Nephron progenitor cell (in vitro differentiated cells): ENCODE measurements around the gene NDUFB11.

Experiments
- DNase-seq: peaks from one replicate; pipeline ENCODE4 v3.0.0; 2021
- H3K27ac Mint-ChIP-seq: 2 replicates; pipeline ENCODE4 v1.8.0; 2021; ENCODE audit warnings: mild to moderate bottlenecking, moderate library complexity, mixed read lengths
- H3K27me3 Mint-ChIP-seq: 2 replicates; pipeline ENCODE4 v1.8.0; 2021; ENCODE audit warnings: mild to moderate bottlenecking, low read depth, mixed read lengths; ENCODE audit not compliant: poor library complexity
- H3K36me3 Mint-ChIP-seq: 2 replicates; pipeline ENCODE4 v1.8.0; 2021; ENCODE audit warnings: low read depth, mixed read lengths
- H3K4me1 Mint-ChIP-seq: 2 replicates; pipeline ENCODE4 v1.8.0; 2021; ENCODE audit warnings: mixed read lengths
- H3K4me3 Mint-ChIP-seq: 2 replicates; pipeline ENCODE4 v1.8.0; 2021; ENCODE audit warnings: mild to moderate bottlenecking, moderate library complexity, mixed read lengths
- H3K9me3 Mint-ChIP-seq: 2 replicates; pipeline ENCODE4 v1.8.0; 2021; ENCODE audit warnings: mild to moderate bottlenecking, moderate library complexity, mixed read lengths
- TF ChIP-seq, protein P1 (sequence below): fragments of 200-600 bp; sonication (generic); IDR thresholded peaks from 2 replicates; pipeline ENCODE4 v1.5.0; 2021; ENCODE audit warnings: antibody characterized with exemption

The NDUFB11 gene

GRCh38 chrX:47144626-47145394, at the start of gene NDUFB11, which contains the start of gene RBM10:
TSS of gene NDUFB11 (minus strand) at chrX:47144702. CDS start at chrX:47144679, 23 bp downstream.
TSS of gene RBM10 (plus strand) at chrX:47145221. CDS start at chrX:47147482, 2,261 bp downstream.
- H3K4me3 Mint-ChIP-seq = peak within 1 kb of the TSS; percentile 98
- peaks cover 24% of the 10 kb centered on the region for H3K4me1 Mint-ChIP-seq
- peak within 1 kb of the TSS; percentile 99 for H3K27ac Mint-ChIP-seq
- no peaks in the 10 kb centered on the region for H3K27me3 Mint-ChIP-seq
- peak; percentile 86 for DNase-seq
- TF ChIP-seq, protein P1, sequence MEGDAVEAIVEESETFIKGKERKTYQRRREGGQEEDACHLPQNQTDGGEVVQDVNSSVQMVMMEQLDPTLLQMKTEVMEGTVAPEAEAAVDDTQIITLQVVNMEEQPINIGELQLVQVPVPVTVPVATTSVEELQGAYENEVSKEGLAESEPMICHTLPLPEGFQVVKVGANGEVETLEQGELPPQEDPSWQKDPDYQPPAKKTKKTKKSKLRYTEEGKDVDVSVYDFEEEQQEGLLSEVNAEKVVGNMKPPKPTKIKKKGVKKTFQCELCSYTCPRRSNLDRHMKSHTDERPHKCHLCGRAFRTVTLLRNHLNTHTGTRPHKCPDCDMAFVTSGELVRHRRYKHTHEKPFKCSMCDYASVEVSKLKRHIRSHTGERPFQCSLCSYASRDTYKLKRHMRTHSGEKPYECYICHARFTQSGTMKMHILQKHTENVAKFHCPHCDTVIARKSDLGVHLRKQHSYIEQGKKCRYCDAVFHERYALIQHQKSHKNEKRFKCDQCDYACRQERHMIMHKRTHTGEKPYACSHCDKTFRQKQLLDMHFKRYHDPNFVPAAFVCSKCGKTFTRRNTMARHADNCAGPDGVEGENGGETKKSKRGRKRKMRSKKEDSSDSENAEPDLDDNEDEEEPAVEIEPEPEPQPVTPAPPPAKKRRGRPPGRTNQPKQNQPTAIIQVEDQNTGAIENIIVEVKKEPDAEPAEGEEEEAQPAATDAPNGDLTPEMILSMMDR = peak; percentile 54
- peaks cover 43% of the 10 kb centered on the region for H3K36me3 Mint-ChIP-seq
- H3K9me3 Mint-ChIP-seq = peaks cover 57% of the 10 kb centered on the region

GRCh38 chrX:47193475-47194193, 49.1 kb upstream of the NDUFB11 start, which contains the start of gene UBA1:
TSS of gene UBA1 (plus strand) at chrX:47193829. CDS start at chrX:47198803, 4,974 bp downstream.
- Mint-ChIP-seq H3K27me3 (peaks cover 3% of the 10 kb centered on the region), H3K27ac (peak within 1 kb of the TSS; percentile 99), H3K4me1 (peaks cover 55% of the 10 kb centered on the region), H3K4me3 (peak within 1 kb of the TSS; percentile 99), H3K36me3 (peaks cover 36% of the 10 kb centered on the region), H3K9me3 (peaks cover 11% of the 10 kb centered on the region)
- DNase-seq = peak; percentile 97
- TF ChIP-seq, protein P1 = peak; percentile 81

DNA sequence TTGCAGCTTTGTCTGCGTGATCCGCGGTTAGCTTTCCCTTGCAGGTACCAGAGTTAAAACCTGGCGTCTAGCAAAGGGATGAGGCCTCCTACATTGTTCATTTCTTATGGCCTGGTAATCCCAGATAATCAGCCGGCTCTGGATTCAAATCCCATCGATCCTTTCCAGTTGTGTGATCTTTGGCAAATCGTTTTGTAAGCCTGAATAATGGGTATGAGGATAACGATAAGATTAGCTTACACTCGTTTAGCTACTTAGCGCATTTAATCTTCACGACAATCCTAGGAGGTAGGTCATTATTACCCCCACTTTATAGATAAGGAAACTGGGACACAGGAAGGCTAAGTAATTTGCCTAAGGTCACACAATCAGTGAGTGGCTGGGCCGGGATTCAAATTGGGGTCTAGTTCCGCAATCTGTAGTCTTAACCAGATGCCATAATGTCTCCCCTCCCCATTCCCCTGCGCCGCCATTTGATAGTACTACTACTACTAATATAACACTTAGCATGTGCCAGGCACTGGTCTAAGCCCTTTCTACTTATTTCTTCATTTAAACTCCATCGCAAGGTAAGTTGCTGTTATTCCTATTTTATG, 47.4 kb upstream of the NDUFB11 start:
- Mint-ChIP-seq H3K9me3 (peaks cover 11% of the 10 kb centered on the region), H3K27me3 (peaks cover 3% of the 10 kb centered on the region), H3K27ac (no peak overlapping the region), H3K36me3 (peaks cover 19% of the 10 kb centered on the region), H3K4me1 (peaks cover 38% of the 10 kb centered on the region), H3K4me3 (peak overlapping the region; percentile 90)
- DNase-seq = no peak
- TF ChIP-seq, protein P1 = no peak

GRCh38 chrX:47191331-47191730, 46.8 kb upstream of the NDUFB11 start:
- Mint-ChIP-seq H3K9me3 (peaks cover 11% of the 10 kb centered on the region), H3K27ac (no peak overlapping the region), H3K36me3 (peaks cover 19% of the 10 kb centered on the region), H3K4me3 (peak overlapping the region; percentile 90), H3K27me3 (peaks cover 3% of the 10 kb centered on the region), H3K4me1 (peaks cover 32% of the 10 kb centered on the region)
- DNase-seq = peak; percentile 23
- TF ChIP-seq, protein P1 = no peak

DNA sequence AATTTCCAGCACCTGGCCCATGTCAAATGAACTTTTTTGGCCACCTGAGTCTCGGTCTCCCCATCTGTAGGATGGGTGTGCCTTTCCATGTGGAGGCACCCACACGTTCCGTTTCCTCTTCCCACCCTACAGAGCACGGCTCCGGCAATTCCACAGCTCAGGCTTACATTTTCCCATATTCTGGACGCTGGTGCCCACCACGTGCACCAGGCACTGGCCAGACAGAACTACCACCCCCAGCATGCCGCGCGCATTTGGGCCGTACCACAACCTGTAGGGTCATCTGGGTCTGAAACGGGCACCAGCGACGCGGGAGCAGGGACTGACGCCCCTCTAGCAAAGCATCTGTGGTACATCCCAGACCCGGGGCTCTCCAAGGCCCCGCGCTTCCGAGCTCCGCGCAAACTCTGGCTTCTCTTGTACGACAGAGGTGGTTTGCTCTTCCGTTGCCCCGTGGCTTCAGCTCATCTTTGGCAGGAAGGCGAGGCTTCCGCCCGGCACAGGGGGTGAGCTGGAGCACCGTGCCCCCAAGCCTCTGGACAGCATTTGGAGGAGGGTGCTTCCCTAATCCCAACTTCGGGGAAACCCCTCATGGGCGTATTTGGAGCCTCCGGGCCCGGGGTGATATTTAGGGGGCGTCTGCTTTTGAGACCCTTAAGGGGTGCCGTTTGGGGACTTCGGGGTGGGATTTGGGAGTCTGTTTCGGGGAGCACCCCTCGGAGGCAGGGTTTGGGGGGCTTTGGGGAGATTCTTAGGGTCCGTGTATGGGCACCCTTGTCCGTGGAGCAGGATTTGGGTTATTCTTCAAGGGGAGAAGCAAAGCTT, 46.2 kb upstream of the NDUFB11 start:
- peaks cover 14% of the 10 kb centered on the region for H3K9me3 Mint-ChIP-seq
- TF ChIP-seq, protein P1 = no peak
- H3K27ac Mint-ChIP-seq = no peak overlapping the region
- DNase-seq = peak; percentile 80
- H3K4me1 Mint-ChIP-seq = peaks cover 26% of the 10 kb centered on the region
- H3K27me3 Mint-ChIP-seq = peaks cover 3% of the 10 kb centered on the region
- peaks cover 15% of the 10 kb centered on the region for H3K36me3 Mint-ChIP-seq
- peak overlapping the region; percentile 90 for H3K4me3 Mint-ChIP-seq
